ENCODE measurements around the gene MARK2. TPM values are rescaled to one million over a fixed set of nuclear protein-coding genes. Genes with fewer than 3 reads are reported as not detected.

Gene MARK2
- total and polyA plus RNA-seq, 10 of the 15 experiments (the other 5 are each of a cell fraction or from before 2014, with no cell fraction given), result 0.19 to 29.5 (median 13.2) TPM

GRCh38 chr11:63874511-63874910 lies 35.6 kb downstream of the MARK2 start:
- in situ Hi-C loops (cut with MboI) (no loop called here), intact Hi-C loops (cut with micrococcal nuclease; ENCODE audit: unreplicated experiment) (no loop called here)

More at GRCh38 chr11:63874511-63874910, 35.6 kb downstream of the MARK2 start:
- DNase-seq (ENCODE audit: low read depth, low spot score) (no peak), FAIRE-seq (no peak), ATAC-seq (no peak)
- TF ChIP-seq ZBTB33 (IDR thresholded peaks at IDR 0.05) (no peak), STAT3 (IDR thresholded peaks at IDR 0.05; ENCODE audit: low read depth, low read length) (no peak), IKZF1 (conservative IDR thresholded peaks at IDR 0.05) (no peak), NFYB (IDR thresholded peaks at IDR 0.05; ENCODE audit: insufficient read depth, low read depth, low read length) (no peak), ZNF592 (IDR thresholded peaks at IDR 0.05) (no peak), IRF3 (IDR thresholded peaks at IDR 0.05) (no peak), NR2F1 (conservative IDR thresholded peaks at IDR 0.05) (no peak), ZNF384 (IDR thresholded peaks at IDR 0.05; ENCODE audit: borderline replicate concordance, low read depth, low read length) (no peak), BACH1 (IDR thresholded peaks at IDR 0.05; ENCODE audit: borderline replicate concordance) (no peak), POLR2A (IDR thresholded peaks at IDR 0.05; ENCODE audit: low read depth, low read length) (no peak), SRF (IDR thresholded peaks at IDR 0.05; ENCODE audit: low read depth in 2 of 2, low read length in 2 of 2) (no peak), ESRRA (IDR thresholded peaks at IDR 0.05; ENCODE audit: low read length) (no peak), ZBED1 (IDR thresholded peaks at IDR 0.05; ENCODE audit: borderline replicate concordance) (no peak), LARP7 (IDR thresholded peaks at IDR 0.05) (no peak)
- no peak overlapping the region for H2AFZ ChIP-seq (ENCODE audit: control insufficient read depth, low read depth, low read length)
- no peaks in the 10 kb centered on the region for H3K9me3 ChIP-seq (replicated peaks; ENCODE audit: control insufficient read depth, insufficient read depth, low read length)
- H3K4me3 ChIP-seq, result no peak overlapping the region
- WGBS (ENCODE audit: insufficient coverage, insufficient replicate concordance, low lambda C conversion rate, missing lambda C conversion rate), result 96% methylated on average over 6 of the region's 6 CpGs
- peaks cover 57% of the 10 kb centered on the region for H3K79me2 ChIP-seq (ENCODE audit: control insufficient read depth, insufficient read depth, low read length)
- H3K9ac ChIP-seq (ENCODE audit: control insufficient read depth, insufficient read depth, low read length), result no peak overlapping the region
- H3K27ac ChIP-seq (ENCODE audit: control insufficient read depth, insufficient read depth), result no peak overlapping the region
- ChIA-PET POLR2A (interaction anchor here (0.6 to 0.7 kb wide), 2 partner anchors 8 to 9 kb away, joined by 3 to 5 read pairs; no protein-coding TSS in a partner anchor), RAD21 (ENCODE audit: unreplicated experiment) (interaction anchor here (3.5 kb wide), 1 partner anchor 36 kb away, joined by 52 read pairs; the partner anchor contains the start of gene MARK2), SMC1A (ENCODE audit: uncharacterized antibody, unreplicated experiment) (no interaction called here), CTCF (interaction anchor here (0.5 to 2.8 kb wide), 4 partner anchors 16 to 37 kb away, joined by 3 to 60 read pairs (median 6); partner anchors contain the start of gene MARK2)
- peaks cover 27% of the 10 kb centered on the region for H3K4me1 ChIP-seq (ENCODE audit: control insufficient read depth, insufficient read depth, low read length)
- no peaks in the 10 kb centered on the region for H3K27me3 ChIP-seq (replicated peaks in 1 of 2; ENCODE audit: control insufficient read depth in 2 of 2, insufficient read depth in 2 of 2, low read length in 1 of 2)
- H3K4me2 ChIP-seq (ENCODE audit: control insufficient read depth, insufficient read depth), result no peak overlapping the region
- peaks cover 4% of the 10 kb centered on the region for H4K20me1 ChIP-seq (ENCODE audit: control insufficient read depth, insufficient read depth)
- no TSS peak for BruUV-seq (replicated peaks)
- H3K36me3 ChIP-seq (ENCODE audit: control insufficient read depth in 2 of 2, insufficient read depth in 2 of 2, low read length in 1 of 2), result peaks cover 10 to 16% of the 10 kb centered on the region in 2 experiments

All from GM12878 (cell line).